Stimulated activated CD8-positive, alpha-beta memory T cell treated with anti-CD3 and anti-CD28 coated beads, Interleukin-4, amount 100 ng/mL, for 4 hours (primary cell): ENCODE data around the gene PEX5L.
A peak's percentile ranks its signal among the peaks of the same experiment; 100 is the strongest.

Experiments used
- DNase-seq, 2 donors: peaks; one replicate each; pipeline ENCODE4 v3.0.0-alpha.2; 2020; ENCODE audit warnings: low read depth in 2 of 2, low spot score in 1 of 2

The PEX5L gene

DNA sequence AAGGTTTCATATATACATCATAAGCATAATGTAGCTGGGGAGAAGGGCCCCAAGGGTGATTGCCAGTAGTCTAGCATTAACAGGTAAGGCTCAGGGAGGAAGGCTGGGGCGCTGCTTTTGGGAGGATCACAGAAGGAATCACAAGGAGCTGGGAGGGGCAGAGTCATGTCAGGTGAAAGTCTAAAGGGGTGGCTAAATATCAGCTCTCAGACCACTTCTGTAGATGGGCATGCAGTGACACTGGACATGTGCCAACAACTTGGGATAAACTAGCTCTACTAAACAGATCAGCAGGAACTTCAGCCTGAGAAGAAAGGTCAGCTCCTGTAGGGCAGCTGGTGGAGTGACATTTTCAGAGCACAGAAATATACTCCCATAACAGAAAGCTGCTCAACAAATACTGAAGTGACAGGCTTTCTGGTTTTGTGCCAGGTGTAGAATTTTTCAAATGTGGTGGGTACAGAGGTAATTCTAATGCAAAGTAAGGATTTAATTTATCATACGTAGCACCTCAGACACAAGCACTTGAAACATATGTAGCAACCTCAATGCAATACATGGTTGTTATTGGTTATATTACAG, 79.4 kb downstream of the PEX5L start:
- no peak for DNase-seq

DNA sequence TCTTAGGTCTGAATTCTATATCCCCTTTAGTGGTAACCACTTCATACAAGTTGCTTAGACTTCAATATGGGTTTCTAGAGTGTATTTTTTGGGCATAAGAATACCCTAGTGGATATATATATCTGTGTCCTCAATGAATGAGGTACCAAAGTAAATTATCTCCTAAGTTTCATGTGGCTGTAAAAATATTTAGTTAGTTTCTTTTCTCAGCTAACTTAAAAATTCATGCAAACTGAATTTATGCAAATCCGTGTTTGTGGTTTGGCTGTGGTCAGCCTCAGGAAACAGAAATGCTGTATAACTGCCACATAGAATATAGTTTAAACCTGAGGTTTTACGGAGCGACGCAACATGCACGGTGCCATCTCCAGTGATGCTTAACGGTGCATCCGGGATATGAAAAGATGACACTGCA, 80.3 kb downstream of the PEX5L start:
- DNase-seq: no peak

DNA sequence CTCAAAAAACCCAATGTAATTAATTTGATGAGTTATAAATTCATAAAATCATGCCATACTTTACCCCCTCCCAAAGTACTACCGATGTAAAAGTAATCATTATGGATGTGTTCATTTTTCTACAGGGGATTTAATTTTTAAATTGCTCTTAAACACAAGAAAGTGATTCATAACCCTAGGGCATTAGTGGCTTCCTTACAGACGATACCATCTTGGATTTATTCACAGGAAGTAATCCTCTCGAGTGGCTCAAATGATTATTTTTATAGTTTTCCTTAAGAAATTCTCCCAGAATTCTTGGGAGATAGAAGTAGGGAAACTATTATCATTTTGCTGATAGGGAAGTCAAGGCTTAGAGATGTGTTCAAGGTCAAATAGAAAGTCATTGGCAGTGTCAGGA, 80.9 kb downstream of the PEX5L start:
- DNase-seq: no peak

DNA sequence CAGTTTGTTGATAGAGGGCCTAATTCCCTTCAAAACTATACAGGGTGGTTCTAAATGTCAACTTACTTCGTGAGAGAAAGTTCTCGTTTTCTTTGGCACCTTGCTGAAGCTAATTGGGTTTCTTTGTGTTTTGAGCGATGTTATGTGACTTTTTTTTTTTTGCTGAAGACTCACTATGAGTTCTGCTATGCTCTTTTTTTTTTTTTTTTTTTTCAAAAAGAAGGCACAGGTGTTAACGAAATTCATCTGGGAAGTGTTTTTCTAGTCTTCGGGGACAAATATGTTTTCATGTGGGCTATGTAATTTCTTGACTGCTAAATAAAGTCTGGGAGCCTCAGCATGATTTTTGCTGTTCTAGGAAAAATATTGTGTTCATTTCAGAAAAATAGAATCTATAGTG, 81.5 kb downstream of the PEX5L start:
- no peak for DNase-seq

DNA sequence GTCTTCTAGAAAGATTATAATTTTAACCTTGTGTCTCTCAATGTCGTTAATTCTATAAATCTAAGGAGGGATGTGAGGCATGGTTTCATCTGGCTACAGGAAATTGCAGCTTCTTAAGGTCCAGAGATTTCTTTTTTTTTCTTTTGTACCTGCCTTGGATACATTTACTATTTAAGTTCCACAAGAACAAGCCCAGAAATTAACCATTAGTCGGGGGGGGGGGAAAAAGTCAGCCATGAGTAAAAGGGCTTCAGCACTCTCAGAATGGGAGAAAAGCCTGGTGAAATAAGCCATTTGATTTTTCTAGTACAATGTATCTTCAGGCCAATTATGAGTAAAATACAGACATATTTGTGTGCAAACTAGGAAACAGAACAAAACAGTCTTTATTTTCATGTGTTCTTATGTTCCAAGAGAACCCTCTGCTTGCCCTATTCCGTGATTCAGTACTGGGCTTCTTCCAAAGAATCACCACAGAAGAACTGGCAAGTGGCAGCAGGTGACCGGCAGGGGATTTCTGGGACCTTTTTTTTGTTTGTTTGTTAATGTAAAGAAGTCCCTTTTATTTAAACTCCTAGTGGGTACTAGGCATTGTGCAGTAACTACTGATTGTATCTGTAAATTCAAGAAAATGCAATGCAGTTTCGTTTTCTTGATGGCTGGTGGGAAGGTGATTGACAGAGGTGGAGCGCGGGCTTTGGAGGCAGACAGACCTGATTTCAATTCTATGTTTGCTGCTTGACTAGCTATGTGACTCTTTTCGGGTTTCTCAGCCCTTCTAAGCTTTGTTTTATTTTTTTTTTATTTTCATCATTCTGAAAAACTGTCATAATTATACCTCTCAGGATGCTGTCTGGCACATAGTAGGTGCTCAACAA, 82.5 kb downstream of the PEX5L start:
- DNase-seq: no peak

DNA sequence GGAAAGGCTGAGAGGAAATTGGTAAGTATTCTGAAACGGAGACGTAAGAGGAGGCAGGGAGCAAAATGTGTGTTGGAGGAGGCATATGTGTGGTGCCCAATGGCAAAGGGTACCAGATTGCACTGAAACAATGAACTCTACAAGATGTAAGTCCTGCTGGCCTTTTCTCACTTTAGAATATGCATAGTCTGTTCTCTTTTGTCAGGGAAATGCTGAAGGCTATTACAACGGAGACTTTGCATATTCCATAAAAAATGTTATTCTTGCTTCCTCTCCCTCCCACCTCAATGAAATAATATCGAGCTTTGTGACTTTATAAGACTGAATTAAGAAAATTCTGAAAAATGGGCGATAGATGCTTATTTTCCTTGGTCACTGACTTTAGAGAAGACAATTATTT, 85.9 kb downstream of the PEX5L start:
- no peak for DNase-seq

DNA sequence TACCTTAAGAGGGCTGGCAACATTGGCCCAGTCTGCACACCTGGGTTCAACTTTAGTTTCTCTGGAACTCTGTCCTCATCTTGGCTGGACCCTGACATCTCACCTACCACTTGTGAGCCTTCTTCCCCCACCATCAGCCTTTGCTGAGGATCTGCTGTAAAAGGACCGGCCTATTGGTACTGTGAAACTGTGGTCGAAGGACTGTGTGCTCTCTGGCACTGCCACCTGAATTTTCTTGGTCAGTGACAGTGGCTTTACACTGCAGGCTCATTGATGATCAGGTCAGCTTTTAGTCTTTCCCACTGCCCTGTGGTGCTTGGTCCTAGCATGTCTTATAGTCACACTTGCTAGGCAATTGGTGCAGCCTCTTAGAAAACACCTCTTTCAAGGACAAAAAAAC, 86.9 kb downstream of the PEX5L start:
- DNase-seq: no peak

DNA sequence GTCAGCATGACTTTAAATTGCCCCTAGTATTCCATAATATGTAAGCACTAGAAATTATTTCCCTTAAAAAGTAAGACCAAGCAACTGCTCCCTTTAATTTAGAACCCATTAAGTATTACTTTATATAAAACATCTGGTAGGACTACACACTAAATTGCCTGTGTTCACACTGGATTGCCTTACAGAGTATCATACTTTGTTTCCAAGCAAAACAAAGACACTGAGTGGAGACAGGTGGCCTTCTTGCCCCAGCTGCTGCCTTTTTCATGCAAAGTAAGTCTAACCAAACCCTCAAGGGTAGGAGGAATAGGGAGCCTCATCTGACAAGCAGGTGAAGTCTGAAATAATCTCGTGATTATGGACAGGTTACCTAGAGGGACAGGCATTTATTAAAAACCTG, 87.3 kb downstream of the PEX5L start:
- DNase-seq: no peak

DNA sequence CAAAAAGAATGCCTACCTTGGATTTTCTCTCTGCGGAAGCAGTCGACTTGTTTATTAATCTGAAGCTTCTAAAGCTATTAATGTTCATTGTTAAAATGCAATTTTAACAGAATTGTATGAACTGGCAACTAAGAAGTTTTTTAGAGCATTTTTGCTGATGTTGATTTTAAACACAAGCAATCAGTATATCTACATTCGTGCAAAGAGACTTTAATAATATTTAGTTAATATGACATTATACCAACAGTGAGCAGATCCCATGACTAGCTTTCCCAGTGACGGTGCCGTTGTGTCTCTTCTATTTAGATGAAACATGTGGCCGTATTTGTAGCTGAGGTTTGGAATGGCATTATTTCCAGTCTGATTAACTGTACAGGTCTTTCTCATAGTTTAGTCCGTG, 88.0 kb downstream of the PEX5L start:
- DNase-seq: no peak

DNA sequence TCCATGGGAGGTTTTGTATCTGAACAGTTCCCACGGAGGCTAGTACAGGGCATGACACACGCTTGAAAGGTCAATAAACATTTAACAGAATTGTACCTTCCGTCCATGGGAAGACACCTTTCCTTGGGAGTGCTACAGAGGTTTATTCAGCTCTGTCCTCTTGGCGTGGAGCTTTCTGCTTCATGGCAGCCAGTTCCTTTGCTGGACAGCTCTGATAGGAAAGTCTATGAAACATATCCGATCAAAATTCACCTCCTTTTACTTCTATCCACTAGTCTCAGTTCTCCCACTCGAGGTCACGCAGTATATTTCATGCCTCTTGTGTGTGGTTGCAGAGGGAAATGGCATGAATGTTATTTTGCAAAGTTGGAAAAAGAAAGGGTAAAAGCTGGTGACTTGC, 91.2 kb downstream of the PEX5L start:
- DNase-seq: no peak

DNA sequence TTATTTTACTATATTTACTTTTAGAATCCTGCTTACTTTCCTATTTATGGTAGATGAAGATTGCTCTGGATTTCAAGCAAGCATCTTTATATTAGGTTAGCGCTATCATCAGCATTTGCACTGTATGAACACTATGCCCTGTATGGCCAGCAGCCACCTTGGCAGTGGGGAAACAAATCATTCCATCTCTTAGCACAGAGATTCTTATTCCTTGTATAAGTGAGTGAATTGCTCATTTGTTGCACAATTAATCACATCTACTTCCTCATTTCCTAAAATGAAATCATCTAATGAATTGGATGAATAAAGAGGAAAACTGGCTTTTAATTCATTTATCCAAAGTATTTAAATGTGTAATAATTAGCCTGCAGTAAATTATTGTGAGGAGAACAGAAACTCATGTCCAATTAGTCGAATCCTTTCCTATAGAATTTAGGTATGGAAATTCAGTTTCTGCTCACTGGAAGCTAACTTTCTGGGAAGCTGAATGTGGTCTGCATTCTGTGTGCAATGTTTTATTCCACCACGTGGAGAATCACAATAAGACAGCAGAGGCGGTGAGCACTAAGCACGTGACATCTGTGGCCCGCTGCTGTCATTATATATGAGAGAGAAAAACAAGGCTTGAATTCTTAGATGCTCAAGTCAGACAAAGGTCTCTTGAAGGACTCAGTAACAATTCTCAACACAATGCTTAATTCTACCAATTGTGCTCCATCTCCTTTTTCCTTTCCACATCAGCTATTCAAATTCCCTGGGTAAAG, 93.4 kb downstream of the PEX5L start:
- DNase-seq: no peak

DNA sequence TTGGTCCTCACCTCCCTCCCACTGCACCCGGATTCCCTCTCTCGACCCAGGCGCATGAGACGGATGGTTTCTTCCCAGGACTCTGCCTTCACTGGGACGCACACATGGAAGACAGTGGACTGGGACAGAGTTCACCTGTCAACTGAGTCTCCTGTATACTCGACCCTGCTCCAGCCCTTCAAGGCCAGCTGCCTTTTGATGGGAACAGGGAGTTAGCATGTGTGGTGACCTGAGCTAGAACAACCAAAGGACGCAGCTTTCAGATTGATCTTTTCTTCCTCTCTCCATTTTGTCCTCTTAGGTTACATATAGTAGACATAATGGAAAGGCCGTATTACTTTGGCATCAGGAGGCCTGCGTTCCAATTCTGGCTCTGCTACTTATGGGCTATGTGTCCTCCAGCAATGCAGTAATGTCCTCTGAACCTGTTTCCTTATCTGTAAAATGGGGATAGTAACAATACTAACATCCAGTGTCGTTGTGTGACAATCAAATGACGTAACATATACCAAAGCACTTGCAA, 94.1 kb downstream of the PEX5L start:
- DNase-seq: no peak

DNA sequence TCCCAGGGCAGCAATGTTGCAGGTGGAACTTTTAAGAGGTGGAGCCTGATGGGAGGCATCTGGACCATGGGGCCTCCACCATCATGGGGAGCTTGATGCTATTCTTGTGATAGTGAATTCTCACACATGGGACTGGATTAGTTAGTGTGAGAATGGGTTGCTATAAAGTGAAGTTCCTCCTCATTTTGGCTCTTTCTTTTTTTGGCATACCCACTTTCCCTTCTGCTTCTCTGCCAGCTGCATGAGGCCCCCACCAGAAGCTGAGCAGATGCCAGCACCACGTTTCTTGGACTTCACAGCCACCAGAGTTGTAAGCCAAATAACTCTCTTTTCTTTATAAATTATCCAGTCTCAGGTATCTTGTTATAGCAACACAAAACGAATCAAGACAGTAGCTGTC, 101.0 kb downstream of the PEX5L start:
- no peak for DNase-seq

DNA sequence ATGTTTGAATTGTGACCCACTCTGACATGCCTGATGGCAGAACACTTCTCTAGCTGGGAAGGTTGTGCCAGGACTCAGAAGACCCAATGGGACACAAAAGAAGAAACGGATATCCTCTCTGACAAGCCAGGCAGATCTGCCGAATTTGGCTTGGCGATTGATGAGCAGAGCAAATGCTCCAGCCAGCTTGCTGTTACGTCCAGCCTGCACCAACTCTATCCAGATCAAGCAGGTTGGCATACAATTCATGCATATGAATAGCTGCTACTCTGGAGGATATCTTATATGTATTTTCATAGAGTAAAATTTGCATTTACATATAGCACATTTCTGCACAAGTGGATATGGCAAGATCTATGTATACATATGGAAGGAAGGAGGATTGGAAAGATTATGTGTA, 102.8 kb downstream of the PEX5L start:
- no peak for DNase-seq

DNA sequence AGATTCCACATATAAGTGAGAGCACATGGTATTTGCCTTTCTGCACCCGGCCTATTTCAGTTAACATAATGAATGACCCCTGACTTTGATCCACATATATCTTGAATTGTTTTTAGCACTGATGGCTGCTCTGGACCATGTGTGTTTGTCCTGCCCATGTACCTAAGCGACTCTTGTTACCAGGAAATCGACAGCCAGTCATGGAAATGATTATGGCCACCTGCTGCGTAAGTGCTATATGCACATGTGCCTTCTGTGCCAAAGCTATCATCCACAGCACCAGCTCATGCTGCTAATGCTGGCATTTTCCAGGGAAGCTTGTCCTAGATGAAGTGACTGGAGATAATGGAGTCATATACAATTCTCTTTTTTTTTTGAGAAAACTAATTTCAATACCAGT, 103.7 kb downstream of the PEX5L start:
- DNase-seq: no peak

DNA sequence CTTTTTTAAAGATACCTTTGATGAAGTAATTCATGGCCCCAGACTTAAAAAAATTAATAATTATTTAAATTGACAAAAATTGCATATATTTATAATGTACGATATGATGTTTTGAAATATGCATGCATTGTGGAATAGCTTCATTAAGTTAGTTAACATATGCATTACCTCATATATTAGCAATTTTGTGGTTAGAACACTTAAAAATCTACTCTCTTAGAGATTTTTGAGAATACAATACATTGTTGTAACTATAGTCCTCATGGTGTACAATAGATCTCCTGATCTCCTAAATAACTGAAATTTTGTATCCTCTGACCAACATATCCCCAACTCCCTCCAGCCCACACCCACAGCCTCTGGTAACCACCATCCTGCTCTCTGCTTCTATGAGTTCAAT, 104.1 kb downstream of the PEX5L start:
- no peak for DNase-seq

DNA sequence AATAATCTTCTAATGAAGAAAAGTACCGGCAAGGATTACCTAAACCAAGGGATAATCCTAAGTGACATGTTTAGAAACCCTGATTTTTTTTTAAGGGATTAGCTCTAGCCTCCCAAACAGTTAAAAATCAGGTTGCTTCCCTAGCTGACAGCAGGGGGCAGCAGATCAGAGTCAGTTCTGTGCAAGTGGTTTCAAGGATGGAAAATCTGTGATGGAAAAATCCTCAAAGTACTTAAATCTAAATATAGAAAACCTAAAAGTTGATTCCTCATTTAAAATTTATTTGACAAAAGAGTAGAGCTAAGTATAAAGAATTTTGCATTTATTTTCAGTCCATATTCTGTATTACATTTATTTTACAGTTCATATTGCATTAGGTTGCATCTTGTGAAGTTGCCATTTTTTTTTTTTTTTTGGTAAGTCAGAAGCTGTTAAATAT, 107.6 kb downstream of the PEX5L start:
- peak in 1 of 2 donors; percentile 7 for DNase-seq

DNA sequence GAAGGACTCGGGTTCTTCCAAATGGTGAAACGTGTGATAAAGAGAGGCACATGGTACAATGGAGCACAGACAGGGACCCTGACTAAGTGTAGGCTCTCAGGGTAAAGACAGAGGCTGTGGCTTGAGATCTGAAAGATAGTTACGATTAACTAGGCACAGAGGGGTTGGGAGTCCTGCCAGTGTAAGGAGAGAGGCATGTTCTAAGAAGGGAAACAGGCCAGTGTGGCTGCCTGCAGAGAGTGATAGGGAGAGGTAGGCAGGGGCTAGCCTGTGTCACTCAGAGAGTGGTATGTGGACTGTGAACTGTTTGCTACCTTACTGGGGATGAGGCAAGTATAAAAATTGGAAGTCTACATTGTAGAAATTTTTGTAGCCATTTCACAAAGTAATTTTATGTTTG, 109.5 kb downstream of the PEX5L start:
- DNase-seq: no peak

DNA sequence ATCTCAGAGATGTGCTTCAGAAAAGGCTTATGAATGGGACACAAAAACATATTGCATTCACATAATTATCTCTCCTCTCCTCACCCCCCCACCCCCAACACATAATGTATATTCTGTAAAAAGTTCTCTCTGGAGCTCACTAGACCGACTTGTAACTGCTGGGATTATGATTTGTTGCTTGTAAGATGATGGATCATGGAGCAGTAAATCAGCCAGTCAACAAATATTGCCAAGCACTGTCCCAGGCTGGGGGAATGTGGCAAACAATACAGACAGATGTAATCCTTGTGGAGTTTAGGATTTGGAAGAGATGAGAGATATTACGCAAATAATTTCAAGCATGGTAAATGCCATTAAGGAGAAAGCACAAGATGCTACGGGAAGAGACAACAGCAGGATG, 114.8 kb downstream of the PEX5L start:
- DNase-seq: no peak

DNA sequence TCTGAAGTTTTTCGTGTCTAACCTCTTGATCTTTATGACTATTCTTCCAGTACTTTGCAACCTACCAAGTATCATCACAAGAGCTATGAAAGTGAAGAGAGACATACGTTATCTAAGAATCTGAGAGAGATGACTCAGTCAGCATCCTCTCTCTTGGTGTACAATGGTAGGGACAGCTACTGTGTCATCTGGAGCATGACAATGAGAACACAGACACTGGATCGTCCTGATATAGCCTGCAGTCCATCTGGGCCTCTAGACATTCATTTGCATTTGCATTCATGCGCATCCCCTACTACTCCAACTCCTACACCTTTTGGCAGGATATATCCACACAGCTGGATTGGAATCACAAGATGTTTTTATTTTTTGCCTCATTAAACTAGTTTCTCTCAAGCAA, 115.2 kb downstream of the PEX5L start:
- DNase-seq: no peak

DNA sequence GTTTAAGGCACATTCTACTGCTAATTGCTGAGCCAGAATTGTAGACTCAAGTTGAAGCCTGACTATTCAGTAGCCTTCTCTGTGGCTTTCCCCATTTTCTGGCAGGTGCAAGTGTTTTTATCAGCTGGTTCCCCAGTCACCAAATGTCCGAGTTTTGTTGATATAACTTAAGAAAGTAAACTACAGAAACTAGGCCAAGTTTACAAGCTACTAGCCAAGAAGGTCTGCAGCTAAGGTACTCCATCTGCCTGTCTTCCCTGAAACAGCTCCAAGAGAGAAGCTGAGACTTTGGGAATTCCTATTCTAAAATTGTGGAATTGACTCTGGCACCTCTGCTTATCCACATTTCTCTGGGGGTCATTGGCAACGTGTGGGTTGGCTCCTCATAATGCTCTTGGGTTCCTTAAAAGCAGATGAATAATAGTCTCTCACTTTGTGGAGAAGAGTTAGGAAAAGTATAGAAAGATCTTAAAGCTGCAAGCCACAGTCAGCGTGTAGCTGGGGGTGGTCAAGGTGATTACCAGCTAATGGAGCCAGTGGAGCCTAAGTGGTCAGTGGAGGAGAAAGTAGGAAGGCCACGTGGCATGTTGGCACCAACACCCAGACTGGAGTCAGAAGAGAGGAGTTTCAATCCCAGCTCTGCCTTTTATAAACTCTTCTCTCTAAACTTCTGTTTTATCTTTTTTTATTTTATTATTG, 128.8 kb downstream of the PEX5L start:
- DNase-seq: no peak
